Measurements from ENCODE around the gene MRPS17. TPM values are rescaled to one million over a fixed set of nuclear protein-coding genes. Genes with fewer than 3 reads are reported as not detected.

Gene MRPS17
- total RNA-seq, 4 donors from 2014 or later, result 7.9 to 16.4 (median 15.7) TPM

DNA sequence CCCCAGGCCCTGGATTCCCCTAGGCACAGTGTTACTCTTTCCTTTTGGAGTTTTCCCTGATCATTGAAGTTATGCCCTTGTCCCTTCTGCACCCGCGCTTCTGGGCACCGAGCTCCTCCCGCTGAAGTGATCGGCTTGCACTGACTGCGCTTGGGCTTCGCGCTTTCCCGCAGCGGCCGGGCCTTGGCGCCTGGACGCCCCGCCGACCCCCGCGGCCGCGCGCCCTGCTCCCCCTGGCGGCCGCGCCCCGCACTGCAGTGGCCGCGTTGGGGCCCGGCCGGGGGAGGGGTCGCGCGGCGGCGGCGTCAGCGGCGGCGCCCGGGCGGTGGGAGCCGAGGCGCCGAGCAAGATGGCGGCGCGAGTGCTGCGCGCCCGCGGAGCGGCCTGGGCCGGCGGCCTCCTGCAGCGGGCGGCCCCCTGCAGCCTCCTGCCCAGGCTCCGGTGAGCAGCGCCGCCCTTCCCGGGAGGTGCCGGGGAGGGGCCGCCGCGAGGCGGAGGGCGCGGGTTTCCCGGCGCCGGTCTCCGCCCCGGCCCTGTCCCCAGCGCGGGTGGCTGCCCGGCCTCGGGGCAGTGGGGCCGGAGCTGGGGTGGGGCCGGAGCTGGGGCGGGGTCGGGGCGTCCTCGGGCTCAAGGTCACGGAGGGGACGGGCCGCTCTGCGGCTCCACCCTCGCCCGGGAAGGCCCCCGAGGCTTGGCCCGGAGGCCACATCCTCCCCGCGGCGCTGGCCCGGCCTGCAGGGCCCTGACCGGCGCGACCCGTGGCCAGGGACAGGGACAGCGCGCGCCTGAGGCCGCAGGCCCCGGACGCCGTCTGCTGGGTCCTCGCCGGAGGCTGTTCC is 12.8 kb downstream of the MRPS17 start, which contains the start of gene NIPSNAP2:
TSS of gene NIPSNAP2 (plus strand) at position 325 of the 839 bp plus-strand sequence. CDS start at position 350, 25 bp downstream.
- peak; percentile 92 for DNase-seq (ENCODE audit: extremely low spot score)
- peak; percentile 46 for TF ChIP-seq POLR2A (IDR thresholded peaks at IDR 0.05; ENCODE audit: low read depth)
- no peak for TF ChIP-seq EP300 (IDR thresholded peaks at IDR 0.05)
- TF ChIP-seq, protein P1, sequence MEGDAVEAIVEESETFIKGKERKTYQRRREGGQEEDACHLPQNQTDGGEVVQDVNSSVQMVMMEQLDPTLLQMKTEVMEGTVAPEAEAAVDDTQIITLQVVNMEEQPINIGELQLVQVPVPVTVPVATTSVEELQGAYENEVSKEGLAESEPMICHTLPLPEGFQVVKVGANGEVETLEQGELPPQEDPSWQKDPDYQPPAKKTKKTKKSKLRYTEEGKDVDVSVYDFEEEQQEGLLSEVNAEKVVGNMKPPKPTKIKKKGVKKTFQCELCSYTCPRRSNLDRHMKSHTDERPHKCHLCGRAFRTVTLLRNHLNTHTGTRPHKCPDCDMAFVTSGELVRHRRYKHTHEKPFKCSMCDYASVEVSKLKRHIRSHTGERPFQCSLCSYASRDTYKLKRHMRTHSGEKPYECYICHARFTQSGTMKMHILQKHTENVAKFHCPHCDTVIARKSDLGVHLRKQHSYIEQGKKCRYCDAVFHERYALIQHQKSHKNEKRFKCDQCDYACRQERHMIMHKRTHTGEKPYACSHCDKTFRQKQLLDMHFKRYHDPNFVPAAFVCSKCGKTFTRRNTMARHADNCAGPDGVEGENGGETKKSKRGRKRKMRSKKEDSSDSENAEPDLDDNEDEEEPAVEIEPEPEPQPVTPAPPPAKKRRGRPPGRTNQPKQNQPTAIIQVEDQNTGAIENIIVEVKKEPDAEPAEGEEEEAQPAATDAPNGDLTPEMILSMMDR (IDR thresholded peaks at IDR 0.05), result peak; percentile 39 to 76 (median 62)
- peak; percentile 38 to 56 for TF ChIP-seq POLR2AphosphoS5 (IDR thresholded peaks at IDR 0.05)
- H3K9me3 ChIP-seq, result no peaks in the 10 kb centered on the region
- 0% methylated on average over 6 of the region's 105 CpGs for WGBS
- peak within 1 kb of the TSS; percentile 95 to 99 (median 96) for H3K27ac ChIP-seq (replicated peaks in 1 of 4)
- peaks cover 28 to 61% (median 44%) of the 10 kb centered on the region in 4 donors for H3K4me1 ChIP-seq
- peaks cover 0 to 22% (median 2%) of the 10 kb centered on the region in 4 donors for H3K36me3 ChIP-seq
- no peaks in the 10 kb centered on the region for H3K27me3 ChIP-seq
- intact Hi-C loops (cut with DNase I), result loop anchor here (5.0 to 10.0 kb wide), 4 partner anchors 77 to 600 kb away; partner anchors contain the start of genes CCT6A, LANCL2, PSPH and ZNF713
- peak within 1 kb of the TSS; percentile 71 to 92 (median 76) for H3K4me3 ChIP-seq

DNA sequence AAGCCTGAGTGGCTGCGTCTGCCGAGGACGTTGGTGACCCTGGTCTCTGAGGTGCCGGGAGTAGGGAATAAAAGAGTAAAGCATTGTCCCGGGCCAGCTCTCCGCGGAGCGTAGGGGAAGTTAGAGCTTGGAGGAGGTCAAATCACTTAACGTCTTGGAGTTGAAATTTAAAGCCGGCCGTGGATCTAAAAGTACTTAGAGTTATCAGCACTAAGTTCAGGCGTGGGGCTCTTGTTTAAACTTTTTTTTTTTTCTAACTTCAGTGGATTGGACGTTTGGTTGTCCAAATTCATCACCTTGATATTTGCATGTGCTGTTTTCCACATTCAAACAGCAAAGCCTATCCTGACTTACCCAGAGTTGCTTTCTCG is 13.4 kb downstream of the MRPS17 start:
- Histone ChIP-seq H3K36me3 (peaks cover 0 to 26% (median 2%) of the 10 kb centered on the region in 4 donors), H3K4me3 (peak overlapping the region; percentile 71 to 92 (median 76)), H3K27me3 (no peaks in the 10 kb centered on the region), H3K9me3 (no peaks in the 10 kb centered on the region), H3K4me1 (peaks cover 28 to 62% (median 46%) of the 10 kb centered on the region in 4 donors), H3K27ac (replicated peaks in 1 of 4) (peak overlapping the region; percentile 95 to 99 (median 96))
- WGBS, result 3% methylated on average over 11 of the region's 14 CpGs
- TF ChIP-seq POLR2AphosphoS5 (IDR thresholded peaks at IDR 0.05), result no peak
- TF ChIP-seq EP300 (IDR thresholded peaks at IDR 0.05), result no peak
- no peak for TF ChIP-seq POLR2A (IDR thresholded peaks at IDR 0.05; ENCODE audit: low read depth)
- TF ChIP-seq, protein P1 (IDR thresholded peaks at IDR 0.05), result no peak
- DNase-seq (ENCODE audit: extremely low spot score), result peak; percentile 94
- intact Hi-C loops (cut with DNase I), result loop anchor here (10.0 kb wide), 2 partner anchors 90 to 600 kb away; partner anchors contain the start of genes CCT6A, LANCL2 and PSPH

GRCh38 chr7:55965805-55966421 is 14.2 kb downstream of the MRPS17 start:
- TF ChIP-seq EP300 (IDR thresholded peaks at IDR 0.05) (no peak), POLR2A (IDR thresholded peaks at IDR 0.05; ENCODE audit: low read depth) (no peak), POLR2AphosphoS5 (IDR thresholded peaks at IDR 0.05) (no peak)
- TF ChIP-seq, protein P1 (IDR thresholded peaks at IDR 0.05), result no peak
- Histone ChIP-seq H3K9me3 (no peaks in the 10 kb centered on the region), H3K4me1 (peaks cover 28 to 67% (median 51%) of the 10 kb centered on the region in 4 donors), H3K36me3 (peaks cover 0 to 34% (median 5%) of the 10 kb centered on the region in 4 donors), H3K4me3 (peak overlapping the region; percentile 71 to 92 (median 76)), H3K27me3 (no peaks in the 10 kb centered on the region), H3K27ac (replicated peaks in 1 of 4) (peak overlapping the region; percentile 95 to 99 (median 96))
- 66% methylated on average over 13 of the region's 13 CpGs for WGBS
- intact Hi-C loops (cut with DNase I), result loop anchor here (10.0 kb wide), 2 partner anchors 89 to 601 kb away; partner anchors contain the start of genes CCT6A, LANCL2 and PSPH
- DNase-seq (ENCODE audit: extremely low spot score), result no peak

DNA sequence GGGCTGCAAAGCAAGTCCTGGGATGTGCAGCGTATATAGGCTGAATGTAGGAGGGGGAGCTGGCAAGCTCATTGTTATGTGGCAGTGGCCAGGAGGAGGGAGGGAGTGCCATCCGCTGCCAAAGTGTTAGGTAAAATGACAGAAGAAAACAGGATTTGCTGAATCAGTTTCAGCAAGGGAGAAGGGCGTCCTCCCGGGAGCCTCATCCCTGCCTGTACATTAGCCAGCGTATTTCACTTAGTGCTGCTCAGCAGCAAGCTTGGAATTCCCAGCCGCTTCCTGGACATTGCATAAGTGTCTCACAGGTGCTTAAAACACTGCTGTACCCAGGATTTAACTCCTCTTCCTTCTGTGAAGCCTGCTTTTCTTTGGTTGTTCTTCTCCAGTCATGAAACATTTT is 15.2 kb downstream of the MRPS17 start:
- Histone ChIP-seq H3K4me3 (no peak overlapping the region), H3K36me3 (peaks cover 0 to 34% (median 5%) of the 10 kb centered on the region in 4 donors), H3K9me3 (no peaks in the 10 kb centered on the region), H3K27ac (replicated peaks in 1 of 4) (peak overlapping the region; percentile 95 to 99 (median 96)), H3K4me1 (peaks cover 28 to 70% (median 57%) of the 10 kb centered on the region in 4 donors), H3K27me3 (no peaks in the 10 kb centered on the region)
- no peak for DNase-seq (ENCODE audit: extremely low spot score)
- TF ChIP-seq EP300 (IDR thresholded peaks at IDR 0.05) (no peak), POLR2A (IDR thresholded peaks at IDR 0.05; ENCODE audit: low read depth) (no peak), POLR2AphosphoS5 (IDR thresholded peaks at IDR 0.05) (no peak)
- TF ChIP-seq, protein P1 (IDR thresholded peaks at IDR 0.05), result no peak
- 71% methylated on average over 6 of the region's 6 CpGs for WGBS
- intact Hi-C loops (cut with DNase I), result loop anchor here (10.0 kb wide), 2 partner anchors 88 to 602 kb away; partner anchors contain the start of genes CCT6A, LANCL2 and PSPH

Data from esophagus muscularis mucosa (tissue), 4 donors.